Trophoblast cell (in vitro differentiated cells and primary cell): ENCODE results near the gene ZBTB40.

Source experiments
- DNase-seq, 2 donors: peaks; one replicate each; pipeline ENCODE4 v3.0.0-alpha.2; 2016
- H2AFZ ChIP-seq: 2 replicates; pipeline ENCODE4 v1.6.1; 2013; ENCODE audit warnings: low read length, moderate library complexity, mild to moderate bottlenecking; ENCODE audit not compliant: insufficient read depth, poor library complexity
- H2AK5ac ChIP-seq: 2 replicates; pipeline ENCODE4 v1.6.1; 2013; ENCODE audit warnings: mild to moderate bottlenecking, low read length
- H2BK120ac ChIP-seq: 2 replicates; pipeline ENCODE4 v1.6.1; 2013; ENCODE audit warnings: low read length, mild to moderate bottlenecking, moderate library complexity; ENCODE audit not compliant: insufficient read depth, poor library complexity
- H2BK12ac ChIP-seq: 2 replicates; pipeline ENCODE4 v1.6.1; 2013; ENCODE audit warnings: mild to moderate bottlenecking, low read length, moderate library complexity
- H2BK5ac ChIP-seq: 2 replicates; pipeline ENCODE4 v1.6.1; 2013; ENCODE audit warnings: low read length, low read depth, moderate library complexity, mild to moderate bottlenecking; ENCODE audit not compliant: poor library complexity
- H3K14ac ChIP-seq: 2 replicates; pipeline ENCODE4 v1.6.1; 2013; ENCODE audit warnings: mild to moderate bottlenecking, low read length
- H3K18ac ChIP-seq: 2 replicates; pipeline ENCODE4 v1.6.1; 2013; ENCODE audit warnings: mild to moderate bottlenecking, low read length
- H3K23ac ChIP-seq: 2 replicates; pipeline ENCODE4 v1.6.1; 2013; ENCODE audit warnings: low read length
- H3K27ac ChIP-seq: 2 replicates; pipeline ENCODE4 v1.5.1; 2013; ENCODE audit warnings: low read depth, mild to moderate bottlenecking, inconsistent platforms, low read length, moderate library complexity
- H3K27me3 ChIP-seq: 2 replicates; pipeline ENCODE4 v1.6.1; 2013; ENCODE audit warnings: inconsistent platforms, mild to moderate bottlenecking, low read length, moderate library complexity; ENCODE audit not compliant: insufficient read depth
- H3K36me3 ChIP-seq, 2 experiments: 1 replicate in 1 of 2; 2 replicates in 1 of 2; pipeline ENCODE4 v1.6.1; 2013; ENCODE audit warnings: low read length in 2 of 2, mild to moderate bottlenecking in 2 of 2, moderate library complexity in 1 of 2; ENCODE audit not compliant: insufficient read depth in 2 of 2, control insufficient read depth in 1 of 2
- H3K4ac ChIP-seq: 2 replicates; pipeline ENCODE4 v1.6.1; 2013; ENCODE audit warnings: low read depth, mild to moderate bottlenecking, low read length, moderate library complexity
- H3K4me1 ChIP-seq, 2 experiments: 1 replicate in 1 of 2; 2 replicates in 1 of 2; pipeline ENCODE4 v1.6.1; 2013; ENCODE audit warnings: low read length in 2 of 2, mild to moderate bottlenecking in 2 of 2, moderate library complexity in 1 of 2; ENCODE audit not compliant: insufficient read depth in 2 of 2, control insufficient read depth in 1 of 2
- H3K4me2 ChIP-seq: 2 replicates; pipeline ENCODE4 v1.6.1; 2013; ENCODE audit warnings: inconsistent platforms, mild to moderate bottlenecking, low read length, moderate library complexity
- H3K4me3 ChIP-seq: 2 replicates; pipeline ENCODE4 v1.5.1; 2013; ENCODE audit warnings: mild to moderate bottlenecking, low read depth, low read length, inconsistent platforms
- H3K79me1 ChIP-seq: one replicate; pipeline ENCODE4 v1.6.1; 2013; ENCODE audit warnings: low read length
- H3K79me2 ChIP-seq: 2 replicates; pipeline ENCODE4 v1.6.1; 2013; ENCODE audit warnings: low read length, mild to moderate bottlenecking; ENCODE audit not compliant: control insufficient read depth, insufficient read depth, poor library complexity
- H3K9ac ChIP-seq: 2 replicates; pipeline ENCODE4 v1.6.1; 2013; ENCODE audit warnings: mild to moderate bottlenecking, low read length
- H3K9me3 ChIP-seq: 2 replicates; pipeline ENCODE4 v1.6.1; 2013; ENCODE audit warnings: low read depth, mild to moderate bottlenecking, control low read depth, inconsistent platforms, low read length; ENCODE audit not compliant: insufficient read depth
- H4K12ac ChIP-seq: 2 replicates; pipeline ENCODE4 v1.6.1; 2013; ENCODE audit warnings: low read depth, mild to moderate bottlenecking, low read length, moderate library complexity
- H4K8ac ChIP-seq: 2 replicates; pipeline ENCODE4 v1.6.1; 2013; ENCODE audit warnings: low read depth, mild to moderate bottlenecking, low read length, moderate library complexity
- H4K91ac ChIP-seq: one replicate; pipeline ENCODE4 v1.6.1; 2013; ENCODE audit warnings: low read depth, mild to moderate bottlenecking, low read length, moderate library complexity
- WGBS: extraction: QIAGEN DNeasy Blood & Tissue Kit; methylation state at CpG from one replicate; pipeline ENCODE4 v1.1.7; 2013; ENCODE audit warnings: missing lambda C conversion rate; ENCODE audit not compliant: insufficient read length, insufficient coverage; ENCODE audit errors: extremely low coverage; 5-methylcytosine and 5-hydroxymethylcytosine counted together

Gene ZBTB40

GRCh38 chr1:22545141-22545540 is 93.5 kb downstream of the ZBTB40 start:
- Histone ChIP-seq H4K8ac (no peak overlapping the region), H3K4me1 (no peaks in the 10 kb centered on the region), H3K79me1 (no peaks in the 10 kb centered on the region), H3K27me3 (no peaks in the 10 kb centered on the region), H2AFZ (no peak overlapping the region), H3K79me2 (no peaks in the 10 kb centered on the region), H3K9ac (no peak overlapping the region), H3K14ac (no peak overlapping the region), H2BK12ac (no peak overlapping the region), H2BK5ac (no peak overlapping the region), H3K4me2 (no peak overlapping the region), H2BK120ac (no peak overlapping the region), H4K91ac (no peak overlapping the region), H3K27ac (no peak overlapping the region), H3K23ac (no peak overlapping the region), H4K12ac (no peak overlapping the region), H2AK5ac (no peak overlapping the region), H3K18ac (no peak overlapping the region), H3K4me3 (no peak overlapping the region), H3K36me3 (no peaks in the 10 kb centered on the region), H3K9me3 (peaks cover 2% of the 10 kb centered on the region), H3K4ac (no peak overlapping the region)
- no peak for DNase-seq
- no CpG with 5 or more reads among the region's 13 CpGs for WGBS

DNA sequence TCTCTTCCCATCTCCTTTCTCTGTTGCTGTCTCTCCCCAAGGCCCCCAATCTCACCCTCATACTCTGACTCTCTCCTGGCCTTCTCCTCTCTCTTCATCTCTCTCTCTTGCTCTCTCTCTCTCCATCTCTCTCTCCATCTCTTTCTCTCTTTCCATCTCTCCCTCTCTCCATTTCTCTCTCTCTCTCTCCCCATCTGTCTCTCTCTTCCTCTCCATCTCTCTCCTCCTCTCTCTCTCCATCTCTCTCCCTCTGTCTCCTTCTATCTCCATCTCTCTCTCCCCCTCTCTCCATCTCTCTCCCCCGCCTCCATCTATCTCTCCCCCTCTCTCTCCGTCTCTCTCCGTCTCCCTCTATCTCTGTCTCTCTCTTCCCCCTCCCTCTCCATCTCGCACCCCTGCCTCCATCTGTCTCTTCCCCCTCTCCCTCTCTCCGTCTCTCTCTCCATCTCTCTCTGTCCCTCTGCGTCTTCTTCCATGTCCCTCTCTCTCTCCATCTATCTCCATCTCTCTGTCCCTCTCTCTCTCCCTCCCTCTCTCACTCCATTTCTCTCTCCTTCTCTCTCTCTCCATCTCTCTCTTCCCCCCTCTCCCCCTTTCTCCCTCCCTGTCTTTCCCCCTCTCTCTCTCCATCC is 95.7 kb downstream of the ZBTB40 start:
- Histone ChIP-seq H3K4me1 (no peaks in the 10 kb centered on the region), H4K12ac (no peak overlapping the region), H3K79me1 (no peaks in the 10 kb centered on the region), H4K8ac (no peak overlapping the region), H3K4me3 (no peak overlapping the region), H3K4ac (no peak overlapping the region), H2AK5ac (no peak overlapping the region), H3K9me3 (peaks cover 2% of the 10 kb centered on the region), H4K91ac (no peak overlapping the region), H3K9ac (no peak overlapping the region), H2BK5ac (no peak overlapping the region), H3K18ac (no peak overlapping the region), H3K27ac (no peak overlapping the region), H3K36me3 (no peaks in the 10 kb centered on the region), H3K27me3 (no peaks in the 10 kb centered on the region), H2BK12ac (no peak overlapping the region), H2BK120ac (no peak overlapping the region), H3K14ac (no peak overlapping the region), H3K23ac (no peak overlapping the region), H3K4me2 (no peak overlapping the region), H2AFZ (no peak overlapping the region), H3K79me2 (no peaks in the 10 kb centered on the region)
- no peak for DNase-seq
- 100% methylated on average over 3 of the region's 6 CpGs for WGBS

GRCh38 chr1:22547818-22548462 is 96.3 kb downstream of the ZBTB40 start:
- DNase-seq = no peak
- Histone ChIP-seq H2AK5ac (no peak overlapping the region), H3K4me3 (no peak overlapping the region), H3K14ac (no peak overlapping the region), H3K9ac (no peak overlapping the region), H4K8ac (no peak overlapping the region), H3K27ac (no peak overlapping the region), H4K91ac (no peak overlapping the region), H3K4ac (no peak overlapping the region), H2AFZ (no peak overlapping the region), H3K23ac (no peak overlapping the region), H2BK5ac (no peak overlapping the region), H3K4me1 (no peaks in the 10 kb centered on the region), H3K79me2 (no peaks in the 10 kb centered on the region), H2BK120ac (no peak overlapping the region), H3K18ac (no peak overlapping the region), H3K27me3 (no peaks in the 10 kb centered on the region), H3K36me3 (no peaks in the 10 kb centered on the region), H3K9me3 (peaks cover 2% of the 10 kb centered on the region), H2BK12ac (no peak overlapping the region), H3K79me1 (no peaks in the 10 kb centered on the region), H3K4me2 (no peak overlapping the region), H4K12ac (no peak overlapping the region)
- no CpG with 5 or more reads among the region's 12 CpGs for WGBS

DNA sequence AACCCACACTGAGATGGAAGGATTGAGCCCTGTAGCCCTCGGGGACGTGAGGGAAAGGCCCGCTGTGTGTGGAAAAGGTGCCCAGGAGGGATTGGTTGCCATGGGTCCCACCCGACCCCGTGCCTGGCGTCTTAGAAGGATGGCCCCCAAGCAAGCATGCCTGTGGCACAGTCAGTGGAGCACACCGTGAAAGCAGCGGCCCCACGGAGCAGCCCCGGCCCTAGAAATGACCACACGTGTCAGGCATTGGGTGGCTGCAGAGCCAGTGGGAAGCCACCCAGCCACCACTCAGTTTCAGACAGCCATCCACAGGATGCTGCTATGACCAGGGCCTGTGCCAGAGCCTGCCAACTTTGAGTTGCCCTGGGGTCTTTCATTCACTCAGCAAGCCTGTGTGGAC is 98.4 kb downstream of the ZBTB40 start:
- H3K4ac ChIP-seq = no peak overlapping the region
- H3K9ac ChIP-seq = no peak overlapping the region
- no peak overlapping the region for H3K27ac ChIP-seq
- H2BK5ac ChIP-seq = no peak overlapping the region
- no peak overlapping the region for H3K4me2 ChIP-seq
- no peaks in the 10 kb centered on the region for H3K79me1 ChIP-seq
- H2AK5ac ChIP-seq = no peak overlapping the region
- no peak overlapping the region for H3K4me3 ChIP-seq
- H2BK120ac ChIP-seq = no peak overlapping the region
- H4K8ac ChIP-seq = no peak overlapping the region
- no peak overlapping the region for H3K18ac ChIP-seq
- H3K9me3 ChIP-seq = peaks cover 2% of the 10 kb centered on the region
- H3K4me1 ChIP-seq = no peaks in the 10 kb centered on the region
- no CpG with 5 or more reads among the region's 11 CpGs for WGBS
- no peak overlapping the region for H3K23ac ChIP-seq
- H2BK12ac ChIP-seq = no peak overlapping the region
- no peak overlapping the region for H2AFZ ChIP-seq
- no peak overlapping the region for H4K12ac ChIP-seq
- no peak for DNase-seq
- no peaks in the 10 kb centered on the region for H3K27me3 ChIP-seq
- H3K36me3 ChIP-seq = no peaks in the 10 kb centered on the region
- no peak overlapping the region for H4K91ac ChIP-seq
- no peak overlapping the region for H3K14ac ChIP-seq
- H3K79me2 ChIP-seq = no peaks in the 10 kb centered on the region
